GM19238 (cell line): ENCODE data around the gene PSTK.

ENCODE experiments used
- DNase-seq: peaks from one replicate; pipeline ENCODE4 v3.0.0; 2011; ENCODE audit warnings: low spot score; ENCODE audit not compliant: insufficient read length

PSTK gene

DNA sequence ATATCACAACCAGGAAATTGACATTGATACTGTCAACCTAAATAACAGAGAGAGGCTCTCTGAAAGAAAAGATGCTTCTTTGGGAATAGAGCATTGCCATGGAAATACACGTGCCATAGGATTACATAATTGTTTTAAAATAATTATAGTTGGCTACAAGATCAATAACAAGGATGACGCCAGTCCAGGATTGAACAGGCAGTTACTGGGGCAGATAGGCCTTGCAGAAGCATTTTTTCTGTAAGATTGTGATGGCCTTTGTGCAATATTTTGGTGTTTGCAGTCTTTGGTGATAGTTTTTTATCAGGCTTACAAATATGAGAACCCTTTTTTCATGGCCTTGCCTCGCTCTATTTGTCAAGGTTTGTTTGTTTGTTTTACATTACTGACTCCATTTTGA lies 39.1 kb downstream of the PSTK start:
- DNase-seq, result no peak

DNA sequence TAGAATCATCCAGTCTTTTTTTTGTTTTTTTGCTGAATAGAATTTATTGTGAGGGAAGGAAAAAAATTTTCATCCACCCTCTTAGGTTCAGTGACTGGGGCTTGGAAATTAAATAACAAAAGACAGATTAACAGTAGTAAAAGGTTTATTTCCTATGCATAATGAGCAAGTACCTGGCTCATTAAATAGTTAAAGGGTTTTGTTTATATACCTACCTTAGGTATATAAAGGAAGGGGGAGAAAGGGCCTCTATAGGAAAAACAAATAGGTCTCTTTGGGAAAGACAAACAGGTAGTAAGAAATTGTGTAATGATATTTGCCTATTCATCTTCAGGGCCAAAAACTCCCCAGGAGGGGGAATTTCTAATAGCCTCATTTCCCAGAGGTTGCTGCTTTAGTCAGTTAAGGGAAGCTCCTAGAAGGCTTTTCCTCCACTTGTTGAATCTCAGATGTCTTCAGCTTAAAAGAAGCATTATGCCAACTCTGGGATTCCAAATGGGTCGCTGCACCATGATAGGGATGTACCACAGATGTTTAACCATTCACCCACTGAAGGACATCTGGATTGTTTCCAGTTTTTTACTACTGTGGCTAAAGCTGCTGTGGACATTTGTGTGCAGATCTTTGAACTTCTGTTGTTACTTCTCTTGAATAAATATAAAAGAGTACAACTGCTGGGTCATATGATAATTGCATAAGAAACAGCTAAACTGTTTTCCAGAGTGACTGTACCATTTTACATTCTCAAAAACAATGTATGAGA lies 39.9 kb downstream of the PSTK start:
- DNase-seq, result no peak

DNA sequence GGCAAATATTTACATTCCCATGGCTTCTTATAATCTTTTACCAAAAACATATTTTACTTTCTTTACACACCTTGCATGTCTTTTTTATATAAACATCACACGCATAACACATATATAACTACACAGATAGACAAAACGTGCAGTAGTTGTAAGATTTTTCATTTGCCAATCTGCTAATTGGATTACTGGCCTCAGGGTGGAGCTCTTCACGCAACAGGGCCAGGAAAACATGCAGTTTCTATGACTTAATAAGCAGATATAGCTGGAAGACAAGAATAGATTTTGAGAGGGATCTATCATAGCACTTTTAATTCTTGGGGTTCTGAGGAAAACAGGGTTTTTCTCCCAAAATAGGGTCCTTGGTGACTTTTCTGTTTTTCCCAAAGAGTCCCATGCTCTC lies 41.3 kb downstream of the PSTK start:
- DNase-seq, result no peak

DNA sequence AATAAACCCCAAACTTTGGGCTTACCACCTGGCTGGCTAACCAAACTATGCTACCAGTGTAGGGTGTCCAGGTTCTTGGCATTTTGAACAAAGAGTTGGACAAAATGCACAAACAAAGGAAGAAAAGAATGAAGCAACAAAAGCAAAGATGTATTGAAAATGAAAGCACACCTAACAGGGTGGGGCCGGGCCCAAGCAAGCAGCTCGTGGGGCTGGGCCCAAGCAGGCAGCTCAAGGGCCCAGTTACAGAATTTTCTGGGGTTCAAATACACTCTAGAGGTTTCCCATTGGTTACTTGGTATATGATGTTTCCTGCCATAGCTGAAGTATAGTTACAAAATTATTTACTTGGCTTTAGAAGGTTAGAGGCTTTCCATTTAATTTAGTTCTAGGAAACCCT lies 44.3 kb downstream of the PSTK start:
- no peak for DNase-seq

DNA sequence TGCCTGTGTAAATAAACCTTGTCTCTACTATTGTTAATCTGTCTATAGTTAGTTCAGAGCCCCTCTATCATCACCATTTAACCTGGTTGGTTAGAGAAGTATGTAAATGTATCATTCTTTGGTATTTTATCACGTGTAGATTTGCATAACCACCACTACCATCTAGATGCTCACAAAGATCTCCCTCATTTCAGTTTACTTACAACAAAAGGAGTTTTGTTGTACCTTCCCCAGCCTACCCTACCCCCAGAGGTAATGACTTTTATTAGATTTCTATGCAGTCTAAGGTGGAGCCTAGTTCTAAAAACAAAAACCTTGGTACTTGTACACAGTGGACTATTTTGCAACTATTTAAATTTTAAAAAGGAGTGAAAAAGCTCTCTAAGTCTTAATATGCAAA lies 46.1 kb downstream of the PSTK start:
- DNase-seq, result no peak

DNA sequence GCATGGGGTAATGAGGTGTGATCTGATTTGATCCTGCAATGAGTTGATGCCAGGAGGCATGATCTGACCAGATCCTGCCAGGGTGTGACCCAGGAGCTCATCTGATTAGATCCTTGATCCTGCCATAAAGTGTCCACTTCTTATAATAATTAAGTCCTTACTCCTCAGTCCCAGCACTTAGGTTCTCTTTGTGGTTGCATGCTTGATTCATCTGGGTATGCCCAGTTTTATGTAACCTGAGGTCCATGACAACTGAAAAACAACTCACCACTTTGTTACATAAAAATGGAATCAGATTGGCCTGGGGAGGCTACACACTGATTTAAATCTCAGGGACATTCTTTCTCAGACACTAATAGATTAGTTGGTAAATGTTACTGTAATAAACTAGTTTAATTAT lies 47.7 kb downstream of the PSTK start:
- no peak for DNase-seq

DNA sequence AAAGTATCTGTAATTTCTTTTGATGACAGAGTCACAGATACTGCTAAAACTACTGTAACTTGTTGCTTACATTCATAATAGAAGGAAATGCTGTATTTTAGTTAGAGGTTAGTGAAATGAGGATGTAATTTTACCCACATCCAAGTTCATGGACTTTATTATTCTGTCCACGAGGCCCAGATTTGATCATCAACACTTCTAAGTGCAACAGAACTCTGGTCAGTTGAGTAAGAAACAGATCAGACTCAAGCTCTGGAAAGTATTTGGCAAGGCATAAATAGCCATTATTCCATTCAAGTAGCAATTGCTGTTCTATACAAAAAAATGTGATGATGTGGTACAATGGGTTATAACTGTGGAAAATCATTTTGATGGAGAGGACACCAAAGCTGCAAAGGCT lies 50.9 kb downstream of the PSTK start:
- no peak for DNase-seq

DNA sequence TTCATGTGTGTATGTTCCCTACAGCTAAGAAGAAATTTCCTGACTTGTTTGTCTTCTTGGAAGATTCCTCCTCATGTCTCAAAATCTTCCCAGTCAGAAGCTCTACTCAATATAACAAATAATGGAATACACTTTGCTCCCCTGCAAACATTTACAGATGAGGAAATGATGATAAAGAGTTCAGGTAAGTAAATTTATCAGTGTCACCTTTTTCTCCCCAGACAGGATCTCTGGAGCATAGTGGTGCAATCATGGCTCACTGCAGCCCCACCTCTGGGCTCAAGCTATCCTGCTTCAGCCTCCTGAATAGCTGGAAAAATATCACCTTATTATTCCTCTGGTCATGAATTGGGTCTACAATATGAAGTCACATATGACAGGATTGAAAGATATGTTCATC lies 54.1 kb downstream of the PSTK start:
- no peak for DNase-seq

DNA sequence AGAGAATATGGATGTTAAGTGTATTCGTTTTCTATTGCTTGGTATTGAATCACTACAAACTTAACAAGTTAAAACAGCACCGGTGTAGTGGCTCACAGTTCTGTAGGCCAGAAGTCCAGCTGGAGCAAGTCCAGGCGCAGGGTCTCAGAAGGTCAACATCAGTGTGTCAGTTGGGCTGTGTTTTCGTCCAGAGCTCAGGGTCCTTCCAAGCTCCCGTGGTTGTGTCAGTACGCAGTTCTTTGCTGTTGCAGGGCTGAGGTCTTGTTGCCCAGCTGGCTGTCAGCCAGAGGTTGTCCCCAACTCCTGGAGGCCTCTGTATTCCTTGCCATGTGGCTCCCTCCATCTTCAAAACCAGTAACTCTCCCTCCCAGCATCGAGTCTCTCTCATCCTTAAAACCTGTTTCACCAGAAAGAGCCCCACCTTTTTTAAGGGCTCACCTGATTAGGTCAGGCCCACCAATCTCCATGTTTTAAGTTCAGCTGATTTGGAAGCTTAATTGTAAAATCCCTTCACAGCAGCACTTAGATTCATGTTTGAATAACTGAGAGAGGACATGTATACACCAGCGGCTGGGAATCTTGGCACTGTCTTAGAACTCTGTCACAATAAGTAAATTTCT lies 55.4 kb downstream of the PSTK start:
- DNase-seq, result no peak

DNA sequence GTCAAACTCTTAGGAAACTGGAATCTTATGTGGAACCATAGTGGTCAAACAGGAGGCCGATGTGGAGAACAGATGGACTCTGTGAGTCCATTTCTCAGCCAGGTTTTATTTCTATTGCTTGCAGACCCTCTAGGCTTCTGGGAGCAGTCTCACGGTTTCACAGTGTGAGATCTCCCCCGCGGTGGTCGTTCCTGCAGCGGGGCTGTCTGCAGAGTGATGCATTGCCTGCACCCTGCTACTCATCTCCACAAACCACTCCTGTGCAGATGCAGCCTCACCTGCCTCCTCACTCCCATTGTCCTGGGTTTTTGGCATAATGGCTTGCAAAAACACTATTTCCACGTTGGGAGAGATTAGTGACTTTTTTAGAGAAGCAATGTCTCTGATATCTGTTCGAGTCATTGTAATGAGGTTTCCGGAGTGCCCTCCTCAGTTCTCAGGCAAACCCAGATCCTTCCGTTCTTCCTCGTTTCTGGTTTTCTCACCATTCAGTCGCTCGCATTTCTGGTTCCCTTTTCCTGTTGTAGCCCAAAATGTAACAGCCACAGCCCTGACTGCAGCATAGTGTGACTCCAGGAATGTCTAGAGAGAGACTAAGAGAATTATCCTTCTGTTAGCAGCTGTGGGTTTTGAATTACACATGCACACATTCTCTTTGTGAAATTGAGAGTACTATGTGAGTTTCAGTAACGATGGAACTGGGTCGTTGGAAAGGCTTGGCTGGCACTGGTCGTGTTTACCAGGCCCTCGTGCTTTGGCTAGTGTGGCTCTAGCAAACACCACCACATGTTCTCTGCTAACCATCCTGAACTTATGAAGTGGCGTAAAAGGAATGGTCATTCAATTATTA lies 58.8 kb downstream of the PSTK start:
- no peak for DNase-seq

DNA sequence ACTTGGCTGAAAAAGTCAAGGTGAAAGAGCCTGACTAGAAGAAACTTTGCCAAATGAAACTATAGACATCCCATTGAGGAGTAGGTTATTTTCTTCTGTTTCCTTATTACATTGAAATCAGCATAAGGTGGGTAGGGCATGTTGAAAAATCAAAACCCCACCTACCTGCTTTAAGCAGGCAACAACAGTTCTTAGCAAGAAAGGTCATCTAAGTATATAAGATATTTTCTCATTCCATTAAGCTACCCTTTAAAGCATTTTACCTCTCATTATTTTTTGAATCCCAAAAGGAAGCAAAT lies 59.4 kb downstream of the PSTK start:
- no peak for DNase-seq
